GM12891 (cell line): Measurements from ENCODE around the gene TMEM248.
"Not testable (repeated sequence)": the region's sequence is repeated elsewhere in the genome, so short reads cannot be mapped to it uniquely, and the experiment has no call there.

Experiments
- DNase-seq: peaks from one replicate; pipeline ENCODE4 v3.0.0; 2011; ENCODE audit warnings: low spot score; ENCODE audit not compliant: insufficient read length
- FAIRE-seq: peaks from 2 replicates; lab custom pipeline; 2011; peaks lifted over from hg19 to GRCh38; lab: Jason Lieb, UNC
- PAX5 ChIP-seq: IDR thresholded peaks from 2 replicates; pipeline ENCODE4 v1.6.1; 2011; ENCODE audit warnings: low read length, moderate library complexity, mild to moderate bottlenecking; ENCODE audit not compliant: insufficient read depth, severe bottlenecking
- POLR2A ChIP-seq: IDR thresholded peaks from 2 replicates; pipeline ENCODE4 v1.6.1; 2011; ENCODE audit warnings: low read depth, low read length, control low read depth
- POLR2AphosphoS5 ChIP-seq: IDR thresholded peaks from 2 replicates; pipeline ENCODE4 v1.6.1; 2011; ENCODE audit warnings: low read depth, low read length, control low read depth
- POU2F2 ChIP-seq: IDR thresholded peaks from 2 replicates; pipeline ENCODE4 v1.6.1; 2011; ENCODE audit warnings: low read depth, mild to moderate bottlenecking, control low read depth, low read length, moderate library complexity
- SPI1 ChIP-seq: IDR thresholded peaks from 2 replicates; pipeline ENCODE4 v1.6.1; 2011; ENCODE audit warnings: low read depth, low read length, control low read depth
- TAF1 ChIP-seq: IDR thresholded peaks from 2 replicates; pipeline ENCODE4 v1.6.1; 2011; ENCODE audit warnings: low read depth, low read length, control low read depth

Gene TMEM248

DNA sequence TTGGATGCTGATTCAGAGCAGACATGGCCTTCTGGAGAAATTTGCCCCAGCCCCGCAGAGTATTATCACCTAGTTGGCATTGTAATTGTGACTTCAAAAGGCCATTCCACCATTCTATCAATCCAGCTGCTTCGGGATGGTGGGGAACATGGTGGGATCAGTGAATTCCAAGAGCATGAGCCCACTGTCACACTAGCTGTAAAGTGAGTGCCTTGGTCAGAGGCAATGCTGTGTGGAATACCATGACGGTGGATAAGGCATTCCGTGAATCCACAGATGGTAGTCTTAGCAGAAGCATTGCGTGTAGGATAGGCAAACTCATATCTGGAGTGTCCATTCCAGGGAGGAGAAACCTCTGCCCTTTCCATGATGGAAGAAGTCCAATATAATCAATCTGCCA is 13.3 kb upstream of the TMEM248 start:
- no peak for DNase-seq
- TF ChIP-seq POLR2AphosphoS5 (no peak), SPI1 (no peak), TAF1 (no peak), POU2F2 (no peak)
- no peak for FAIRE-seq

- TF ChIP-seq SPI1, result peak; percentile 33; the same call in 1 of the 2 replicates
- FAIRE-seq, DNase-seq: not testable (repeated sequence)
Measured at GRCh38 chr7:66908598-66908997, 12.4 kb upstream of the TMEM248 start.

- TF ChIP-seq TAF1, result no peak
- TF ChIP-seq PAX5, result no peak
- no peak for TF ChIP-seq POU2F2
- no peak for TF ChIP-seq SPI1
- TF ChIP-seq POLR2A, result no peak
- no peak for TF ChIP-seq POLR2AphosphoS5
- DNase-seq (no peak), FAIRE-seq (no peak)
Measured at GRCh38 chr7:66910789-66911188, 10.2 kb upstream of the TMEM248 start.

GRCh38 chr7:66911191-66911590 is 9.8 kb upstream of the TMEM248 start:
- FAIRE-seq, DNase-seq: not testable (repeated sequence)

- DNase-seq (no peak), FAIRE-seq (no peak)
- TF ChIP-seq TAF1, result no peak
- TF ChIP-seq POU2F2, result no peak
- no peak for TF ChIP-seq PAX5
- no peak for TF ChIP-seq POLR2AphosphoS5
- no peak for TF ChIP-seq POLR2A
- no peak for TF ChIP-seq SPI1
Measured at GRCh38 chr7:66912195-66912594, 8.8 kb upstream of the TMEM248 start.

- FAIRE-seq (no peak), DNase-seq (no peak)
- TF ChIP-seq POU2F2 (no peak), TAF1 (no peak), POLR2AphosphoS5 (no peak), POLR2A (no peak), PAX5 (no peak)
Measured at GRCh38 chr7:66913118-66914037, 7.6 kb upstream of the TMEM248 start.

- not testable (repeated sequence) for FAIRE-seq, DNase-seq
Measured at GRCh38 chr7:66917904-66918303, 3.1 kb upstream of the TMEM248 start.

DNA sequence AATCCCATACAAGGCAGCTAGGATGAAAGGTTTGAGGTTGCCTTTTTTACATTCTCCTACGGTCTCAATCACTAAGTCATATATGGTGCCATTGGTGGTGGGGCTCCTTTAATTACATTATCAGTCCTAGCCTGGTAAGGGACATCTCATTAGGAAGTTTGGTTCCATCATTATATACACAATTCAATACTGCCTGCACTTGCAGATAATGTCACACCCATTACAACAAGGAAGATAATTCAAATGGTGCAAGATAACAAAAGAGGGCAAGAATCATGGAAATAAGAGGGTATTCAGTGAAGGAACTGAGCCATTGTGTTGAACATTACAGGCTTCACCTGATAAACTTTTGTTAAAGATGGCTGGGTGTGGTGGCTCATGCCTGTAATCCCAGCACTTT is 1.7 kb upstream of the TMEM248 start:
- DNase-seq (no peak), FAIRE-seq (no peak)
- TF ChIP-seq POU2F2, result no peak
- TF ChIP-seq POLR2A, result no peak
- no peak for TF ChIP-seq TAF1
- TF ChIP-seq POLR2AphosphoS5, result no peak
- no peak for TF ChIP-seq SPI1
- TF ChIP-seq PAX5, result no peak

DNA sequence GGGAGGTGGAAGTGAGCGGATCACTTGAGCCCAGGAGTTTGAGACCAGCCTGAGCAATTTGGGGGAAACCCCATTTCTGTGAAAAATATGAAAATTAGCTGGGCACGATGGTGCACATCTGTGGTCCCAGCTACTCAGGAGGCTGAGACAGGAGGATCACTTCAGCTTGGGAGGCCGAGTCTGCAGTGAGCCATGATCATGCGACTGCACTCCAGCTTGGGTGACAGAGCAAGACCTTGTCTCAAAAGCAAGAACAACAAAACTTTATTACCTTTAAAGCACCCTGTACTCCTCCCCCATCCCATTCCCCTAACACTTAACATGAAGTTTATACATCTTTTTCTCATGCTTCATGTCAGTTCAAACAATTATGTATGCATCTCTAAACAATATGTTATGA is 1.3 kb upstream of the TMEM248 start:
- no peak for FAIRE-seq
- DNase-seq, result no peak

GRCh38 chr7:66920256-66920655 is 769 bp upstream of the TMEM248 start:
- DNase-seq, result no peak
- no peak for TF ChIP-seq POLR2A
- TF ChIP-seq TAF1, result no peak
- TF ChIP-seq POLR2AphosphoS5, result no peak
- TF ChIP-seq PAX5, result no peak
- no peak for TF ChIP-seq POU2F2
- TF ChIP-seq SPI1, result no peak
- no peak for FAIRE-seq

More for the DNA sequence above, 1.3 kb upstream of the TMEM248 start:
- TF ChIP-seq PAX5 (no peak), POU2F2 (no peak), SPI1 (no peak), TAF1 (no peak), POLR2AphosphoS5 (no peak), POLR2A (no peak)

GRCh38 chr7:66921396-66921917 is 432 bp downstream of the TMEM248 start:
- DNase-seq (no peak), FAIRE-seq (no peak)
- TF ChIP-seq TAF1 (no peak), SPI1 (no peak), PAX5 (no peak), POLR2AphosphoS5 (no peak), POLR2A (no peak), POU2F2 (no peak)
